ENCODE measurements around the gene SSTR3. TPM values are rescaled to one million over a fixed set of nuclear protein-coding genes. Genes with fewer than 3 reads are reported as not detected.

SSTR3 gene
- total RNA-seq, 1 donor from 2014 or later = not detected

- intact Hi-C loops (cut with DNase I) = no loop called here
- no peak for DNase-seq (ENCODE audit: extremely low spot score in 2 of 2)
- no peaks in the 10 kb centered on the region for H3K27me3 ChIP-seq
- TF ChIP-seq, protein P1, sequence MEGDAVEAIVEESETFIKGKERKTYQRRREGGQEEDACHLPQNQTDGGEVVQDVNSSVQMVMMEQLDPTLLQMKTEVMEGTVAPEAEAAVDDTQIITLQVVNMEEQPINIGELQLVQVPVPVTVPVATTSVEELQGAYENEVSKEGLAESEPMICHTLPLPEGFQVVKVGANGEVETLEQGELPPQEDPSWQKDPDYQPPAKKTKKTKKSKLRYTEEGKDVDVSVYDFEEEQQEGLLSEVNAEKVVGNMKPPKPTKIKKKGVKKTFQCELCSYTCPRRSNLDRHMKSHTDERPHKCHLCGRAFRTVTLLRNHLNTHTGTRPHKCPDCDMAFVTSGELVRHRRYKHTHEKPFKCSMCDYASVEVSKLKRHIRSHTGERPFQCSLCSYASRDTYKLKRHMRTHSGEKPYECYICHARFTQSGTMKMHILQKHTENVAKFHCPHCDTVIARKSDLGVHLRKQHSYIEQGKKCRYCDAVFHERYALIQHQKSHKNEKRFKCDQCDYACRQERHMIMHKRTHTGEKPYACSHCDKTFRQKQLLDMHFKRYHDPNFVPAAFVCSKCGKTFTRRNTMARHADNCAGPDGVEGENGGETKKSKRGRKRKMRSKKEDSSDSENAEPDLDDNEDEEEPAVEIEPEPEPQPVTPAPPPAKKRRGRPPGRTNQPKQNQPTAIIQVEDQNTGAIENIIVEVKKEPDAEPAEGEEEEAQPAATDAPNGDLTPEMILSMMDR (IDR thresholded peaks at IDR 0.05) = no peak
- TF ChIP-seq POLR2AphosphoS5 (IDR thresholded peaks at IDR 0.05; ENCODE audit: insufficient read depth in 1 of 2, low read depth in 1 of 2) = no peak
- no peak for TF ChIP-seq POLR2A (IDR thresholded peaks at IDR 0.05)
- no peaks in the 10 kb centered on the region for H3K36me3 ChIP-seq
- no peak overlapping the region for H3K4me3 ChIP-seq
- no peaks in the 10 kb centered on the region for H3K9me3 ChIP-seq
- peaks cover 64% of the 10 kb centered on the region for H3K4me1 ChIP-seq
- no peak overlapping the region for H3K27ac ChIP-seq
Observed at GRCh38 chr22:37192204-37192603, 20.1 kb downstream of the SSTR3 start.

GRCh38 chr22:37190262-37190780, 22.0 kb downstream of the SSTR3 start:
- no peaks in the 10 kb centered on the region for H3K36me3 ChIP-seq
- TF ChIP-seq POLR2AphosphoS5 (IDR thresholded peaks at IDR 0.05; ENCODE audit: insufficient read depth in 1 of 2, low read depth in 1 of 2) (no peak), POLR2A (IDR thresholded peaks at IDR 0.05) (no peak)
- TF ChIP-seq, protein P1 (IDR thresholded peaks at IDR 0.05) = no peak
- no peak for DNase-seq (ENCODE audit: extremely low spot score in 2 of 2)
- intact Hi-C loops (cut with DNase I) = no loop called here
- no peak overlapping the region for H3K4me3 ChIP-seq
- no peaks in the 10 kb centered on the region for H3K27me3 ChIP-seq
- peaks cover 66% of the 10 kb centered on the region for H3K4me1 ChIP-seq
- H3K27ac ChIP-seq = no peak overlapping the region
- no peaks in the 10 kb centered on the region for H3K9me3 ChIP-seq

DNA sequence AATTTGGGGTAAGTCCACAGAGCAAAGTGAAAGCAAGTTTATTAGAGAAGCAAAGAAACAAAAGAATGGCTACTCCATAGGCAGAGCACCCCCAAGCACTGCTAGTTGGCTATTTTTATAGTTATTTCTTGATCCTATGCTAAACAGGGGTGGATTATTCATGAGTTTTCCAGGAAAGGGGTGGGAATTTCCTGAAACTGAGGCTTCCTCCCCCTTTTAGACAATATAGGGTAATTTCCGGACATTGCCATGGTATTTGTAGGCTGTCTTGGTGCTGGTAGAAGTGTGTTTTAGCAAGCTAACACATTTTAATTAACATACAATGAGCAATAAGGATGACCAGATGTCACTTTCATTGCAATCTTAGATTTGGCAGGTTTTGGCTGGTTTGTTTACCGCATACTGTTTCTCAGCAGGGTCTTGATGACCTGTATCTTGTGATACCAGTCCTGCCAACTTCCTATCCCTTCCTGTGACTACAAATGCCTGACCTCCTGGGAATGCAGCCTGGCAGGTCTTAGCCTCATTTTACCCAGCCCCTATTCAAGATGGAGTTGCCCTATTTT, 23.3 kb downstream of the SSTR3 start:
- H3K4me3 ChIP-seq = peak overlapping the region in 1 of 2 donors; percentile 31
- intact Hi-C loops (cut with DNase I) = no loop called here
- H3K9me3 ChIP-seq = no peaks in the 10 kb centered on the region
- H3K27me3 ChIP-seq = no peaks in the 10 kb centered on the region
- TF ChIP-seq POLR2A (IDR thresholded peaks at IDR 0.05) (no peak), POLR2AphosphoS5 (IDR thresholded peaks at IDR 0.05; ENCODE audit: insufficient read depth in 1 of 2, low read depth in 1 of 2) (peak in 1 of 2 donors; percentile 7)
- TF ChIP-seq, protein P1 (IDR thresholded peaks at IDR 0.05) = no peak
- H3K36me3 ChIP-seq = no peaks in the 10 kb centered on the region
- DNase-seq (ENCODE audit: extremely low spot score in 2 of 2) = no peak
- peaks cover 66% of the 10 kb centered on the region for H3K4me1 ChIP-seq
- peak overlapping the region; percentile 90 for H3K27ac ChIP-seq

GRCh38 chr22:37187891-37188761, 24.2 kb downstream of the SSTR3 start, which contains the start of gene C1QTNF6:
Gene C1QTNF6 (minus strand): TSS chr22:37188247. CDS start chr22:37188213, 34 bp downstream.
- intact Hi-C loops (cut with DNase I) = no loop called here
- Histone ChIP-seq H3K9me3 (no peaks in the 10 kb centered on the region), H3K36me3 (no peaks in the 10 kb centered on the region), H3K27me3 (no peaks in the 10 kb centered on the region), H3K4me1 (peaks cover 66% of the 10 kb centered on the region), H3K4me3 (peak within 1 kb of the TSS; percentile 31 to 50), H3K27ac (peak within 1 kb of the TSS; percentile 90)
- TF ChIP-seq POLR2A (IDR thresholded peaks at IDR 0.05) = no peak
- TF ChIP-seq POLR2AphosphoS5 (IDR thresholded peaks at IDR 0.05; ENCODE audit: insufficient read depth in 1 of 2, low read depth in 1 of 2) = peak in 1 of 2 donors; percentile 76
- DNase-seq (ENCODE audit: extremely low spot score in 2 of 2) = no peak

DNA sequence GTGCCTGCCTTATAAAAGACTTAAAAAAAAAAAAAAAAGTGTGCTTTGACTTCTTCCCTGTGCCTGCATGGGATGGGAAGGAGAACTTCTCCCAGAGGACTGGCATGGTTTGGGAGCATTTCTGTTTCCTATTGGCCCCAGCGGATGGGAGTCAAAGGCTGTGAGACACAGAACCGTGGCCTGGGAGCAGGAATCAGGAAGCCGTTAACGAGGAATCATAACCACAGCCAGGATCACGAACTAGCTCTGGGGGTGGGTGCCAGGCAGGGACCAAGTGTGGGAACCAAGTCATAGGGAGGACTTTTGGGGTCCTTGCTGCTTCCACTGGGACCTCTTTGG, 24.8 kb downstream of the SSTR3 start:
- H3K36me3 ChIP-seq = no peaks in the 10 kb centered on the region
- intact Hi-C loops (cut with DNase I) = no loop called here
- H3K4me1 ChIP-seq = peaks cover 61% of the 10 kb centered on the region
- H3K27ac ChIP-seq = peak overlapping the region; percentile 90
- no peaks in the 10 kb centered on the region for H3K27me3 ChIP-seq
- H3K4me3 ChIP-seq = peak overlapping the region; percentile 31 to 50
- DNase-seq (ENCODE audit: extremely low spot score in 2 of 2) = no peak
- TF ChIP-seq, protein P1 (IDR thresholded peaks at IDR 0.05) = no peak
- TF ChIP-seq POLR2A (IDR thresholded peaks at IDR 0.05) (no peak), POLR2AphosphoS5 (IDR thresholded peaks at IDR 0.05; ENCODE audit: insufficient read depth in 1 of 2, low read depth in 1 of 2) (no peak)
- no peaks in the 10 kb centered on the region for H3K9me3 ChIP-seq
